ENCODE results near the gene ZBTB47.

Gene ZBTB47

GRCh38 chr3:42652611-42653302 is 740 bp upstream of the ZBTB47 start:
- DNase-seq (ENCODE audit: low read depth): no peak

- no peak for DNase-seq (ENCODE audit: low read depth)
These were observed 266 bp upstream of the ZBTB47 start for GRCh38 chr3:42653303-42653559.

- no peak for DNase-seq (ENCODE audit: low read depth)
These were observed 1.1 kb downstream of the ZBTB47 start for GRCh38 chr3:42654331-42655201.

- no peak for DNase-seq (ENCODE audit: low read depth)
These were observed 1.9 kb downstream of the ZBTB47 start for GRCh38 chr3:42655331-42655888.

GRCh38 chr3:42655980-42656679 is 2.6 kb downstream of the ZBTB47 start:
- no peak for DNase-seq (ENCODE audit: low read depth)

- DNase-seq (ENCODE audit: low read depth): no peak
These were observed 3.4 kb downstream of the ZBTB47 start for GRCh38 chr3:42656680-42657610.

GRCh38 chr3:42657675-42658074 is 4.2 kb downstream of the ZBTB47 start:
- no peak for DNase-seq (ENCODE audit: low read depth)

- DNase-seq (ENCODE audit: low read depth): no peak
These were observed 4.7 kb downstream of the ZBTB47 start for GRCh38 chr3:42658091-42658770.

GRCh38 chr3:42658771-42659390 is 5.4 kb downstream of the ZBTB47 start:
- DNase-seq (ENCODE audit: low read depth): no peak

- DNase-seq (ENCODE audit: low read depth): no peak
These were observed 6.1 kb downstream of the ZBTB47 start for GRCh38 chr3:42659451-42660130.

- no peak for DNase-seq (ENCODE audit: low read depth)
These were observed 6.7 kb downstream of the ZBTB47 start for GRCh38 chr3:42660131-42660715.

- DNase-seq (ENCODE audit: low read depth): no peak
These were observed 7.4 kb downstream of the ZBTB47 start for GRCh38 chr3:42660898-42661297.

- no peak for DNase-seq (ENCODE audit: low read depth)
These were observed 8.1 kb downstream of the ZBTB47 start for GRCh38 chr3:42661593-42662022.

- no peak for DNase-seq (ENCODE audit: low read depth)
These were observed 8.7 kb downstream of the ZBTB47 start for GRCh38 chr3:42662037-42662812.

GRCh38 chr3:42662813-42663535 is 9.5 kb downstream of the ZBTB47 start:
- DNase-seq (ENCODE audit: low read depth): no peak

GRCh38 chr3:42663581-42664437 is 10.3 kb downstream of the ZBTB47 start:
- no peak for DNase-seq (ENCODE audit: low read depth)

GRCh38 chr3:42664438-42664803 is 10.9 kb downstream of the ZBTB47 start:
- no peak for DNase-seq (ENCODE audit: low read depth)
